Measurements from ENCODE around the gene IRF2.

IRF2 gene

GRCh38 chr4:184489771-184490170 lies 15.4 kb upstream of the IRF2 start:
- in situ Hi-C loops (cut with MboI; ENCODE audit: low sequenced_read_pairs, unreplicated experiment), result no loop called here
- no peak for DNase-seq (ENCODE audit: low spot score)
- no peak for TF ChIP-seq CTCF (IDR thresholded peaks at IDR 0.05; ENCODE audit: borderline replicate concordance, control extremely low read depth, extremely low read depth, insufficient read depth, missing control alignments)

- in situ Hi-C loops (cut with MboI; ENCODE audit: low sequenced_read_pairs, unreplicated experiment), result no loop called here
- no peak for TF ChIP-seq CTCF (IDR thresholded peaks at IDR 0.05; ENCODE audit: borderline replicate concordance, control extremely low read depth, extremely low read depth, insufficient read depth, missing control alignments)
- DNase-seq (ENCODE audit: low spot score), result no peak
These were observed 13.2 kb upstream of the IRF2 start for GRCh38 chr4:184487503-184487902.

GRCh38 chr4:184485279-184485678 lies 10.9 kb upstream of the IRF2 start:
- no peak for TF ChIP-seq CTCF (IDR thresholded peaks at IDR 0.05; ENCODE audit: borderline replicate concordance, control extremely low read depth, extremely low read depth, insufficient read depth, missing control alignments)
- in situ Hi-C loops (cut with MboI; ENCODE audit: low sequenced_read_pairs, unreplicated experiment), result no loop called here
- DNase-seq (ENCODE audit: low spot score), result no peak

GRCh38 chr4:184481544-184481943 lies 7.2 kb upstream of the IRF2 start:
- in situ Hi-C loops (cut with MboI; ENCODE audit: low sequenced_read_pairs, unreplicated experiment), result no loop called here
- no peak for DNase-seq (ENCODE audit: low spot score)
- TF ChIP-seq CTCF (IDR thresholded peaks at IDR 0.05; ENCODE audit: borderline replicate concordance, control extremely low read depth, extremely low read depth, insufficient read depth, missing control alignments), result no peak

- DNase-seq (ENCODE audit: low spot score), result no peak
- in situ Hi-C loops (cut with MboI; ENCODE audit: low sequenced_read_pairs, unreplicated experiment), result loop anchor here (10.0 kb wide), 1 partner anchor 55 kb away; no protein-coding TSS in a partner anchor
- TF ChIP-seq CTCF (IDR thresholded peaks at IDR 0.05; ENCODE audit: borderline replicate concordance, control extremely low read depth, extremely low read depth, insufficient read depth, missing control alignments), result no peak
These were observed 5.2 kb upstream of the IRF2 start for GRCh38 chr4:184479516-184479950.

GRCh38 chr4:184477201-184477999 lies 3.0 kb upstream of the IRF2 start:
- no peak for DNase-seq (ENCODE audit: low spot score)
- in situ Hi-C loops (cut with MboI; ENCODE audit: low sequenced_read_pairs, unreplicated experiment), result loop anchor here (10.0 kb wide), 1 partner anchor 57 kb away; no protein-coding TSS in a partner anchor
- no peak for TF ChIP-seq CTCF (IDR thresholded peaks at IDR 0.05; ENCODE audit: borderline replicate concordance, control extremely low read depth, extremely low read depth, insufficient read depth, missing control alignments)

Data from GM13976 (cell line).